Epithelial cell of prostate (primary cell): ENCODE measurements around the gene MEGF8.
A peak's percentile ranks its signal among the peaks of the same experiment; 100 is the strongest.

Experiments used
- DNase-seq: peaks from one replicate; pipeline ENCODE4 v3.0.0-alpha.2; 2011; ENCODE audit warnings: low read depth, low spot score
- H3K27ac ChIP-seq: fragments of 450-650 bp; 2 replicates; pipeline ENCODE4 v1.5.1; 2017; ENCODE audit warnings: mild to moderate bottlenecking

Gene MEGF8

GRCh38 chr19:42303101-42303464, 22.4 kb upstream of the MEGF8 start:
- DNase-seq, result no peak
- peak overlapping the region; percentile 18 for H3K27ac ChIP-seq

- no peak for DNase-seq
Measured at GRCh38 chr19:42303876-42304275, 21.6 kb upstream of the MEGF8 start.

DNA sequence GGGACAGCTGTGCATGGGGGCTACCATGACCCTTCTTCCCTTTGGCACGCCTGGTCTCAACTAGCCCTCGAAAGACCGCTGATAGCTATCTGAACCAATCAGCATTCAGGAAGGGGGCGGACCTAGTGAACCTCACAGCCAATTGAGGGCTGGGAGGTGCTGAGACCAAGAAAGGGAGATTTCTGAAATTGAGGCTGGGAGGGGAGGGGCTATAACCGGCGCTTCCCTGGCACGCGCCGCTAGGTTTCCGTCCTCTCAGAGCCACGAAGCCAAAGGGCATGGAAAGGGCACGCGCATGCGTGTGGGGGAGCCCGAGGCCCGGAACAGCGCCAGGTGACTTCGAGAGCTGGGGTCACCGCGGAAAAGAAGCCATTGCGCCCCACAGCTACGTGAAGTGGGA, 18.8 kb upstream of the MEGF8 start:
- DNase-seq, result no peak
- H3K27ac ChIP-seq, result no peak overlapping the region

More at GRCh38 chr19:42303876-42304275, 21.6 kb upstream of the MEGF8 start:
- H3K27ac ChIP-seq, result no peak overlapping the region

DNA sequence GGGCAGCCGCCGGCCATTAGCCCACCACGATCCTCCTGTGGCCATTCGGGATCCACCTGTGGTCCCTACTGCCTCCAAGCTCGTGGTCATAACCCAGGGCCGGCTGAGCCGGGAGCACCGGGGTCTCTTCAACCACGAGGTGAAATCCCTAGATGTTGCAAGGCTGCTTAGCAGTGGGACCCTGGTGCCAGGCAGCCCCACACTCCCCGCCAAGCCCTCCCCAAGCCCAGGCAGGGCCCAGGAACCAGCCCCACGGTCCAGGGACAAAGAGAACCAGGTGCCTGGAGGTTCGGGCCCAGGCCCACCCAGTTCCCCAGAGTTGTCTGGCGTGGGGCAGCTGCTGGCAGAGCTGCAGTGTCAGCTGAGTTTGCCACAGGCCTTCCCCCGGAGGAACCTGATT, 15.7 kb upstream of the MEGF8 start:
- H3K27ac ChIP-seq, result no peak overlapping the region
- DNase-seq, result no peak

DNA sequence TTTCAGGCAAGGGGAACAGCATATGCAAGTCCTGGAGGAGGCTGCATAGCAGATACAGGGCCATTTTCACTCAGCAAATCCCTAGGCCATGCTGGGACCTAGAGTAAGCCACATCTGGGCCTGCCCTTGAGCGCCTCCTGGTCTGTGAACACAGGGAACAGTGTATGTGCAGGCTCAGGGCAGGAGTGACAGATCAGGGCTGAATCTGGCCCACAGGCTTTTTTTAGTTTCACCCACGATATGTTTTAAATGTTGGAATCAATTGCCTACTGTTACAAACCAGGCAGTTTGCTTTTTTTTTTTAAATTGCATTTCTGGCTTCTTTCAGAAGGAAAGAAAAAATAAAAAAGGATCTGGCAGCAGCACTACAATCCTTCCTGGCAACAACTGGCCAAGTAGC, 13.8 kb upstream of the MEGF8 start:
- no peak for DNase-seq

DNA sequence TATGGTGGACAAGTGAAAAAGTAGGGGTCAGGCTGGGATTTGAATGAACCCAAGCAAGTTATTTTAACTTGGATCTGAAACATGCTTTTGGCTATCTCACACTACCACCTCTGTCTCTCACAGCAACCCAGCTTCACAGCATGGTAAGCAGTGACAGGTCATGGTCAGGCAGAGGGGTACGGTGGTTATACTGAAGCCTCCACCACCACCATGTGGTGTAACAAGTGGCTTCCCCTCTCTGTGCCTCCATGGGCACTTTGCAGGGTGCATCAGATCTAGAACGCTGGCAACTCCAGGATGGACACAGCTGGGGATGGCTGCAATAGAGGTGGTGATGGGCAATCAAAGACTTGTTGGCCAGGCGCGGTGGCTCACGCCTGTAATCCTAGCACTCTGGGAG, 13.1 kb upstream of the MEGF8 start:
- no peak for DNase-seq
- no peak overlapping the region for H3K27ac ChIP-seq

More for the DNA sequence above, 13.8 kb upstream of the MEGF8 start:
- no peak overlapping the region for H3K27ac ChIP-seq

GRCh38 chr19:42313096-42313839, 12.2 kb upstream of the MEGF8 start, which contains the start of gene TMEM145:
TSS of gene TMEM145 (plus strand) at chr19:42313309. CDS start at chr19:42313377, 68 bp downstream.
- no peak within 1 kb of the TSS for H3K27ac ChIP-seq
- DNase-seq, result no peak

- no peak for DNase-seq
- H3K27ac ChIP-seq, result no peak overlapping the region
Measured at GRCh38 chr19:42313840-42314755, 11.3 kb upstream of the MEGF8 start.

- no peak overlapping the region for H3K27ac ChIP-seq
- DNase-seq, result no peak
Measured at GRCh38 chr19:42315024-42315423, 10.4 kb upstream of the MEGF8 start.

- DNase-seq, result no peak
- no peak overlapping the region for H3K27ac ChIP-seq
Measured at GRCh38 chr19:42316223-42317211, 8.9 kb upstream of the MEGF8 start.

GRCh38 chr19:42317535-42317934, 7.9 kb upstream of the MEGF8 start:
- no peak for DNase-seq
- no peak overlapping the region for H3K27ac ChIP-seq

DNA sequence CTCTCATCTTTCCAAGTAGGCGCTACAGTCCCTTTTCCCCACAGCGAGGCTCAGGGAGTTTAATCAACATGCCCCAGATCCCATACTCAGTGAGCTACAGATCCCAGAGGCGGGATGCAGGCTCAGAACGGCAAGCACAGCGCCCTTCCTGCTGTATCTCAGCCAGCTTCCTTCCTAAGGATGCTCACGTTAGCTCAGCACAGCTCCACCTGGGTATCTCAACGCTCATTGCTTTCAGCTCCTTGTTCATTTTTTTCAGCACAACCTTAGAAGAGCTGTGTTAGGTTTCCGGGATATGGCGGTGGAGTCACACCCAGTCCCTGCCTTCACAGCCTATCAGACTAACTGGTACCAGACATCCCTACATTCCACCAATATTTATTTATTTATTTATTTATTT, 3.1 kb upstream of the MEGF8 start:
- DNase-seq, result no peak
- H3K27ac ChIP-seq, result no peak overlapping the region

DNA sequence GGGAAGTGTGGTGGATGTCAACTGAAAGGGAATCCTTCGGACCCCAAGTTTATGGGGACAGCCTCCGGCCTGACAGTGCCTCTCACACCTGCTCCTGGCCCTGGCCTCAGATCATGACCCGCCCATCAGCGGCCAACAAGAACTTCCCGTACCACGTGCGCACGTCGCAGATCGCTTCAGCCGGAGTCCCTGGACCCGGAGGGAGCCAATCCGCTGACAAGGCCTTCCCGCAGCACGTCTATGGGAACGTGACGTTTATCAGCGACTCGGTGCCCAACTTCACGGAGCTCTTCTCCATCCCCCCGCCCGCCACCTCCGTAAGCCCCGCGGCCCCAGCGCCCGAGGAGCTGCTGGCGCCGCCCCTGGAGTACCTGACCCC, 2.0 kb upstream of the MEGF8 start:
- no peak overlapping the region for H3K27ac ChIP-seq
- DNase-seq, result no peak

DNA sequence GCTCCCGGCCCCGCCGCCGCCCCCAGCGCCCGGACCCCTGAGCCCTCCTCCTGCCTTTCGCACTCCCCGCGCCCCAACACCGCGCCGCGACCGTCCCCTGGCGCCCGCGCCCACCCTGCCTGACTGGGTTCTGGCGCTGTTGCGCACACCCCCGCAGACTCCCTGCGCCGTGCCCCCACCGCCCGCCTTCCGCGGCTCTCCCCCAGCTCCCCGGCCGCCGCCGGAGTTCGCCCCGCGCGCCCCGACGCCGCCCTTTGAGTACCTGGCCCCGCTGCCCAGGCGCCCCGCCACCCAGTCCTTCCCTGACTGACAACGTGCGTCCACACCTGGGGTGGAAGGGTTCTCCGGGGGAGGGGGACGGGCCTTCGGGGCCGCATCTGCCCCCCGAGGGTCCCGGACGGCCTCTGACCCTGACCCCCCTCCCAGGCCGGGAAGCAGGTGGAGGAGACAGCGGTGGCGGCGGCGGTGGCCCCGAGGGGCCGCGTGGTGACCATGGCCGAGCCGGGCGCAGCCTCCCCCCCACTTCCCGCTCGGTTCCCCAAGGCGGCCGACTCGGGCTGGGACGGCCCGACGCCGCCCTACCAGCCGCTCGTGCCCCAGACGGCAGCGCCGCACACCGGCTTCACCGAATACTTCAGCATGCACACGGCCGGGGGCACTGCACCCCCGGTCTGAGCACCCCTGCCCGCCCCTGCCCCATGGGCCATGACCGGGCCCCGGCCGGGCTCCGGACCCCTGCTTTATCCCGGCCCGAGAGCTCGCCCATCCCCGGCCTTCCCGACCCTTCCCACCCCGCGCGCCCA, 1.4 kb upstream of the MEGF8 start:
- H3K27ac ChIP-seq, result no peak overlapping the region
- DNase-seq, result no peak

DNA sequence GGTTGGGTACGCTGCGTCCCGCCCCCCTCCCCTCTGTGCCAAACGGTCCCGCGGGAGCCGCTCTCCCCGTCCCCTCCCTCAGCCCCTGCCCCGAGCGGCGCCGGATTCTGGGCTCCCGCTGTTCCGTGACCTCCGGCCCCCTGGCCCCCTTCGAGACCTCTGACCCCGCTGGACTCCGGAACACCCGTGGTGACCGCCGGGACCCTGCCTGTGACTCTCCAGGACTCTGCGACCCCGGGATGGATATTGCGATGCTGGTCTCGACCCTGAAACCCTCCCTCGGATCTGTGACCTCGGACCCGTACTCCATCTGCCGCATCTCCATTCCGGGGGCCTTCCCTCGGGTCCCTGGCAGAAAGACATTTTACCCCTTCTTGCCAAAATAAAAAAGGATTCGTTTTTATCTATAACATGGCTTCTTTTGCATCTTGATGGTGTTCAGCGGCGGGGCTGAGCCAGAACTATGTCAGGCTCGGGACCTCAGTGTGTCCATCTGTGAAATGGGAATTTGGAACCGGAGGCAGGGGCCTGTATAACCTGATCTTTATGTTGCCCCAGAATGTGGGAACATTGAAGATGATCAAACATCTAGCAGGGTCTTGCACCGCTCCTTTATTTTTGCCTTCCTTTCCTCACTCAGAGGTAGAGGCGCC, 654 bp upstream of the MEGF8 start:
- no peak for DNase-seq
- no peak overlapping the region for H3K27ac ChIP-seq

DNA sequence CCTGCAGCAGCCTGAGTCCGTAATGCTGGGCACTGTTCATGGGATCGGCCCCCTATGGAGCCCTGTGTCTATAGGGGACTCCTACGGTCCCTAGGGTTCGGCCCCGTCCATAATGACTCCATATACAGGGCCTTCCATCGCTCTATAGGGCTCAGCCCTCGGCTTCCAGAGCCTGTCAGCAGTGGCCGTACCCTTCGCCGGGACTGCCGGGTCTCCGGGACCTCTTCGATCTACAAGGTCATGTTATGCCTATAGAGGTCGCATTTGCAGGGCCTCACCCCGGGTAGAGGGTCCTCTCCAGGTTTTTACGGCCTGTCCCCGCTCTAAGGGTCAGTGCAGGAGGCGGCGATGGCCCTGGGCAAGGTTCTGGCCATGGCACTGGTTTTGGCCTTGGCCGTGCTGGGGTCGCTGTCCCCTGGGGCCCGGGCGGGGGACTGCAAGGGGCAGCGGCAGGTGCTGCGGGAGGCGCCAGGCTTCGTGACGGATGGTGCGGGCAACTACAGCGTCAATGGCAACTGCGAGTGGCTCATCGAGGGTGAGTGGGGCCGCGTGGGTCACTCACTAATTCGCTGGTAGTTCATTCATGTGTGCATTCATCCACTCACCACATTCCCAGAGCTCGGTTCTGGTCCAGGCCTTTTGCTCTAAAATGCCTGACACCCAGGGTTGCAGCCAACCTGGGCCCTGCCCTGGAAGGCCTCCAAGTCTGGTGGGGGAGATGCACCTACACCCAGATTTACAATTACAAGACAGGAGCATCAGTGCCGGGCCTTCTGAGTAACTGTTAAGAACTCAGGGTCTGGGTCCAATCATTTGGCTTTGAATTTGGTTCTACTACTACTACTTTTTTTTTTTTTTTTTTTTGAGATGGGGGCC, 699 bp downstream of the MEGF8 start:
- peak overlapping the region; percentile 30 for H3K27ac ChIP-seq
- no peak for DNase-seq

DNA sequence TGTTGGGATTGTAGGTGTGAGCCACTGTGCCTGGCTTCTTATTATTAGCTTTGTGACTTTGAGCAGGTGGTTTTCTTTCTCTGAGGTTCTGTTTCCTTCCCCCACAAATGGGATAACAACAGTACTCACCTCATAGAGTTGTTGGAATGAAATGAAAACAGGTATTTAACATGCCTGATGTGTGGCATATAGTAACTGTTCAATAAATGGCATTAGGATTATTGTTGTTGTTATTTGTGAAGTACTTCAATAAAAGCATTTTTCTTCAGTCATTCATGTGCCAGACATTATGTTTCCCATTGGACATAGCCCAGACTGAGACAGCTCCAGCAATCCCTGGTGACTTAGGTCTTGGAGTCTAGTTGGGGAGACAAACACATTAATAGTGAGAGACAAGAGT, 1.5 kb downstream of the MEGF8 start:
- no peak overlapping the region for H3K27ac ChIP-seq
- no peak for DNase-seq

- no peak for DNase-seq
- H3K27ac ChIP-seq, result no peak overlapping the region
Measured at GRCh38 chr19:42327381-42327780, 1.9 kb downstream of the MEGF8 start.
